NCI-H1417 treated with DMSO at 0.1 percent for 48 hours (cell line): Measurements from ENCODE around the gene NEXMIF.
"Not testable (repeated sequence)": the region's sequence is repeated elsewhere in the genome, so short reads cannot be mapped to it uniquely, and the experiment has no call there.

Source experiments
- DNase-seq: peaks from one replicate; lab custom pipeline; 2025; lab: John Stamatoyannopoulos, UW

Gene NEXMIF

GRCh38 chrX:74925225-74926088 lies at the start of gene NEXMIF:
Gene NEXMIF, minus strand, starts transcription at chrX:74925452.
- no peak for DNase-seq

GRCh38 chrX:74961962-74962361 lies 36.7 kb upstream of the NEXMIF start:
- DNase-seq, result not testable (repeated sequence)

- no peak for DNase-seq
These were observed 24.5 kb upstream of the NEXMIF start for GRCh38 chrX:74949717-74950116.

- DNase-seq, result no peak
These were observed 15.2 kb upstream of the NEXMIF start for GRCh38 chrX:74940414-74940813.

- no peak for DNase-seq
These were observed 6.0 kb upstream of the NEXMIF start for GRCh38 chrX:74931214-74931613.

- no peak for DNase-seq
These were observed 615 bp downstream of the NEXMIF start for GRCh38 chrX:74924449-74925224.

GRCh38 chrX:74923942-74924448 lies 1.3 kb downstream of the NEXMIF start:
- no peak for DNase-seq

GRCh38 chrX:74922922-74923543 lies 2.2 kb downstream of the NEXMIF start:
- DNase-seq, result no peak

GRCh38 chrX:74911494-74911893 lies 13.8 kb downstream of the NEXMIF start:
- no peak for DNase-seq

GRCh38 chrX:74906417-74906816 lies 18.8 kb downstream of the NEXMIF start:
- no peak for DNase-seq

GRCh38 chrX:74902806-74903205 lies 22.4 kb downstream of the NEXMIF start:
- peak; percentile 27 for DNase-seq

GRCh38 chrX:74892561-74892960 lies 32.7 kb downstream of the NEXMIF start:
- DNase-seq, result no peak

GRCh38 chrX:74890676-74891430 lies 34.4 kb downstream of the NEXMIF start:
- DNase-seq, result no peak

GRCh38 chrX:74882383-74882782 lies 42.9 kb downstream of the NEXMIF start:
- not testable (repeated sequence) for DNase-seq

GRCh38 chrX:74865725-74866124 lies 59.5 kb downstream of the NEXMIF start:
- DNase-seq, result no peak

GRCh38 chrX:74853255-74853654 lies 72.0 kb downstream of the NEXMIF start:
- no peak for DNase-seq

GRCh38 chrX:74835566-74835965 lies 89.7 kb downstream of the NEXMIF start:
- DNase-seq, result no peak

- not testable (repeated sequence) for DNase-seq
These were observed 105.5 kb downstream of the NEXMIF start for GRCh38 chrX:74819797-74820196.

GRCh38 chrX:74814681-74815080 lies 110.6 kb downstream of the NEXMIF start:
- no peak for DNase-seq

- no peak for DNase-seq
These were observed 120.7 kb downstream of the NEXMIF start for GRCh38 chrX:74804574-74804973.

- DNase-seq, result no peak
These were observed 125.2 kb downstream of the NEXMIF start for GRCh38 chrX:74800062-74800461.
